Erythroblast (primary cell): ENCODE results near the gene DTX1.

Experiments
- GATA1 ChIP-seq: IDR thresholded peaks from 2 replicates; pipeline ENCODE4 v1.6.1; 2011; ENCODE audit warnings: low read depth, mild to moderate bottlenecking, control low read depth, low read length, moderate library complexity
- POLR2A ChIP-seq: IDR thresholded peaks from 2 replicates; pipeline ENCODE4 v1.6.1; 2011; ENCODE audit warnings: mild to moderate bottlenecking, low read length

GRCh38 chr12:113057565-113058485 lies 1.3 kb downstream of the DTX1 start:
- no peak for TF ChIP-seq POLR2A
- no peak for TF ChIP-seq GATA1
